ENCODE results near the gene SAPCD2. TPM values are rescaled to one million over a fixed set of nuclear protein-coding genes. Genes with fewer than 3 reads are reported as not detected.
A peak's percentile ranks its signal among the peaks of the same experiment; 100 is the strongest.

Gene SAPCD2
- polyA plus RNA-seq, 1 donor (not counting 4 experiments of a cell fraction or from before 2014, with no cell fraction given), result 1.6 TPM

GRCh38 chr9:137026384-137026783 lies 44.0 kb downstream of the SAPCD2 start:
- no peak for FAIRE-seq
- no peak for DNase-seq (ENCODE audit: low read depth, low spot score)
- dilution Hi-C loops (cut with MboI; ENCODE audit: extremely low pct_ligation_motif_present, low sequenced_read_pairs), result no loop called here
- no peak overlapping the region for H3K4me2 ChIP-seq (ENCODE audit: control insufficient read depth, extremely low read depth, insufficient read depth, low read depth, low read length)
- H3K79me2 ChIP-seq (ENCODE audit: control insufficient read depth, insufficient read depth, low read length), result no peaks in the 10 kb centered on the region
- H3K4me1 ChIP-seq (ENCODE audit: control insufficient read depth, extremely low read depth, insufficient read depth, low read length), result peaks cover 7% of the 10 kb centered on the region
- peaks cover 15% of the 10 kb centered on the region for H3K27me3 ChIP-seq (ENCODE audit: control insufficient read depth, extremely low read depth, insufficient read depth, low read length)
- no peaks in the 10 kb centered on the region for H3K36me3 ChIP-seq (ENCODE audit: control insufficient read depth in 2 of 2, extremely low read depth in 1 of 2, insufficient read depth in 2 of 2, low read length in 2 of 2)
- H3K9ac ChIP-seq (ENCODE audit: control insufficient read depth, extremely low read depth, insufficient read depth, low read length), result no peak overlapping the region
- H4K20me1 ChIP-seq (ENCODE audit: control insufficient read depth, extremely low read depth, insufficient read depth, low read length), result no peaks in the 10 kb centered on the region
- H3K9me3 ChIP-seq (ENCODE audit: control insufficient read depth, low read depth, low read length), result no peaks in the 10 kb centered on the region
- H2AFZ ChIP-seq (ENCODE audit: control insufficient read depth, low read length), result no peak overlapping the region
- no peaks in the 10 kb centered on the region for H3K9me1 ChIP-seq (ENCODE audit: control insufficient read depth, extremely low read depth, insufficient read depth, low read length)
- no peak overlapping the region for H3K27ac ChIP-seq (ENCODE audit: control insufficient read depth, insufficient read depth, low read length)
- TF ChIP-seq CTCF (optimal IDR thresholded peaks at IDR 0.05 in 1 of 3, IDR thresholded peaks at IDR 0.05 in 1 of 3, conservative IDR thresholded peaks at IDR 0.05 in 1 of 3; ENCODE audit: extremely low read depth in 1 of 3, insufficient read depth in 2 of 3, low read length in 3 of 3) (no peak), EZH2 (IDR thresholded peaks at IDR 0.05; ENCODE audit: low read length) (no peak)
- no peak overlapping the region for H3K4me3 ChIP-seq (ENCODE audit: control insufficient read depth in 2 of 3, extremely low read depth in 1 of 3, insufficient read depth in 2 of 3, low read depth in 1 of 3, low read length in 3 of 3)

DNA sequence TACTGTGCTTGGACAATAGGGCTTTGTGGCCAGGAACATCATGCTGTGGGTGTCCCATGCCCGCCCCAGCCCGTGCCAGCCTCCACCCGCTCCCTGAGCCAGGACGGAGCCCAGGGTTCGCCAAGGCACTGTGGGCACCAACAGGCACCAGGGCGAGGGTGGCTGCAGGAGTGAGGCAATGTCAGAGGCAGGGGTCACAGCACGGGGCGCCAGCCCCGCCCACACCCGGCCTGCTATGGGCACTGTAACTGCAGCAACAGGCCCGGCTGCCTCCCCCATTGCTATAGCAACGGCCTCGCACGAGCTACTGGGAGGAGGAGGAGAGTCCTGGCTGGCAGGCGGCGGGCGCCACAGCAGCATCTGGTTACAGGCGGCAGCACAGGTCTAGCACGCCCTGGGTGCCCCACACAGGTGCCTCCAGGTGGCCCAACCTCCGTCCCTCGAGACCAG lies 44.8 kb downstream of the SAPCD2 start:
- peaks cover 7% of the 10 kb centered on the region for H3K4me1 ChIP-seq (ENCODE audit: control insufficient read depth, extremely low read depth, insufficient read depth, low read length)
- DNase-seq (ENCODE audit: low read depth, low spot score) (no peak), FAIRE-seq (no peak)
- TF ChIP-seq EZH2 (IDR thresholded peaks at IDR 0.05; ENCODE audit: low read length) (no peak), CTCF (optimal IDR thresholded peaks at IDR 0.05 in 1 of 3, IDR thresholded peaks at IDR 0.05 in 1 of 3, conservative IDR thresholded peaks at IDR 0.05 in 1 of 3; ENCODE audit: extremely low read depth in 1 of 3, insufficient read depth in 2 of 3, low read length in 3 of 3) (peak in 1 of 3 experiments; percentile 18)
- H3K27me3 ChIP-seq (ENCODE audit: control insufficient read depth, extremely low read depth, insufficient read depth, low read length), result peaks cover 15% of the 10 kb centered on the region
- no peaks in the 10 kb centered on the region for H3K36me3 ChIP-seq (ENCODE audit: control insufficient read depth in 2 of 2, extremely low read depth in 1 of 2, insufficient read depth in 2 of 2, low read length in 2 of 2)
- H3K79me2 ChIP-seq (ENCODE audit: control insufficient read depth, insufficient read depth, low read length), result no peaks in the 10 kb centered on the region
- no peak overlapping the region for H3K4me3 ChIP-seq (ENCODE audit: control insufficient read depth in 2 of 3, extremely low read depth in 1 of 3, insufficient read depth in 2 of 3, low read depth in 1 of 3, low read length in 3 of 3)
- H3K4me2 ChIP-seq (ENCODE audit: control insufficient read depth, extremely low read depth, insufficient read depth, low read depth, low read length), result no peak overlapping the region
- no peaks in the 10 kb centered on the region for H4K20me1 ChIP-seq (ENCODE audit: control insufficient read depth, extremely low read depth, insufficient read depth, low read length)
- H3K9me3 ChIP-seq (ENCODE audit: control insufficient read depth, low read depth, low read length), result no peaks in the 10 kb centered on the region
- H2AFZ ChIP-seq (ENCODE audit: control insufficient read depth, low read length), result no peak overlapping the region
- dilution Hi-C loops (cut with MboI; ENCODE audit: extremely low pct_ligation_motif_present, low sequenced_read_pairs), result no loop called here
- H3K9me1 ChIP-seq (ENCODE audit: control insufficient read depth, extremely low read depth, insufficient read depth, low read length), result no peaks in the 10 kb centered on the region
- H3K27ac ChIP-seq (ENCODE audit: control insufficient read depth, insufficient read depth, low read length), result no peak overlapping the region
- H3K9ac ChIP-seq (ENCODE audit: control insufficient read depth, extremely low read depth, insufficient read depth, low read length), result no peak overlapping the region
